HepG2 (cell line): Measurements from ENCODE around the gene IL4I1. TPM values are rescaled to one million over a fixed set of nuclear protein-coding genes. Genes with fewer than 3 reads are reported as not detected.
A peak's percentile ranks its signal among the peaks of the same experiment; 100 is the strongest.

ENCODE experiments used
- AHR ChIP-seq: IDR thresholded peaks from 2 replicates; pipeline ENCODE4 v1.6.1; 2018; ENCODE audit warnings: missing genetic modification reagents, missing compliant biosample characterization
- HCFC1 ChIP-seq: fragments of 150-350 bp; IDR thresholded peaks from 2 replicates; pipeline ENCODE4 v1.6.1; 2014; ENCODE audit warnings: low read depth, low read length
- HNF4A ChIP-seq: sonication (generic); formaldehyde crosslinking; IDR thresholded peaks from 2 replicates; pipeline ENCODE4 v1.4.0; 2020; ENCODE audit warnings: missing genetic modification reagents
- MBD4 ChIP-seq: IDR thresholded peaks from 2 replicates; pipeline ENCODE4 v1.6.1; 2012; ENCODE audit warnings: low read length, inconsistent platforms, borderline replicate concordance
- MED1 ChIP-seq: sonication (generic); formaldehyde crosslinking; IDR thresholded peaks from 2 replicates; pipeline ENCODE4 v1.4.0; 2020; ENCODE audit warnings: missing genetic modification reagents
- NR2F2 ChIP-seq: IDR thresholded peaks from 2 replicates; pipeline ENCODE4 v1.6.1; 2012; ENCODE audit warnings: low read depth, inconsistent platforms, borderline replicate concordance
- PAWR ChIP-seq: sonication (generic); formaldehyde crosslinking; IDR thresholded peaks from 2 replicates; pipeline ENCODE4 v1.4.0; 2020; ENCODE audit warnings: missing genetic modification reagents, mild to moderate bottlenecking, borderline replicate concordance
- SOX13 ChIP-seq, 3 experiments: fragments of 450-650 bp in 1 of 3; sonication (generic) in 1 of 3; formaldehyde crosslinking in 1 of 3; IDR thresholded peaks in 2 of 3; conservative IDR thresholded peaks in 1 of 3; 2 replicates each; pipeline versions ENCODE4 v1.5.0 to v1.6.1; 2016 to 2020; ENCODE audit warnings: antibody characterized with exemption in 1 of 3, mild to moderate bottlenecking in 1 of 3, missing compliant biosample characterization in 1 of 3, missing genetic modification reagents in 1 of 3, moderate library complexity in 1 of 3
- SP4 ChIP-seq: sonication (generic); formaldehyde crosslinking; IDR thresholded peaks from 2 replicates; pipeline ENCODE4 v1.8.1; 2023; ENCODE audit warnings: mild to moderate bottlenecking, missing genetic modification reagents
- ZC3H4 ChIP-seq: sonication (generic); formaldehyde crosslinking; IDR thresholded peaks from 2 replicates; pipeline ENCODE4 v1.4.0; 2020; ENCODE audit warnings: missing genetic modification reagents, borderline replicate concordance
- ZFY ChIP-seq: sonication (generic); formaldehyde crosslinking; IDR thresholded peaks from 2 replicates; pipeline ENCODE4 v1.4.0; 2020; ENCODE audit warnings: missing genetic modification reagents
- ZNF276 ChIP-seq: sonication (generic); formaldehyde crosslinking; IDR thresholded peaks from 2 replicates; pipeline ENCODE4 v1.4.0; 2020; ENCODE audit warnings: mild to moderate bottlenecking, low read depth, missing genetic modification reagents
- ZNF451 ChIP-seq: sonication (generic); formaldehyde crosslinking; IDR thresholded peaks from 2 replicates; pipeline ENCODE4 v1.5.0; 2020; ENCODE audit warnings: mild to moderate bottlenecking, missing genetic modification reagents
- ZNF468 ChIP-seq: sonication (generic); formaldehyde crosslinking; IDR thresholded peaks from 2 replicates; pipeline ENCODE4 v1.8.0; 2022; ENCODE audit warnings: mild to moderate bottlenecking, moderate library complexity, missing genetic modification reagents
- ZNF7 ChIP-seq: IDR thresholded peaks from 2 replicates; pipeline ENCODE4 v1.6.1; 2016; ENCODE audit warnings: missing biosample characterization, missing genetic modification reagents
- ZNF713 ChIP-seq: sonication (generic); formaldehyde crosslinking; IDR thresholded peaks from 2 replicates; pipeline ENCODE4 v1.4.0; 2020; ENCODE audit warnings: mild to moderate bottlenecking, missing genetic modification reagents
- ZNF780A ChIP-seq: sonication (generic); formaldehyde crosslinking; IDR thresholded peaks from 2 replicates; pipeline ENCODE4 v1.8.0; 2022; ENCODE audit warnings: mild to moderate bottlenecking, missing genetic modification reagents, moderate library complexity
- ZNF816 ChIP-seq: sonication (generic); formaldehyde crosslinking; IDR thresholded peaks from 2 replicates; pipeline ENCODE4 v1.8.0; 2022; ENCODE audit warnings: missing genetic modification reagents, mild to moderate bottlenecking, borderline replicate concordance
- ZSCAN22 ChIP-seq: sonication (generic); formaldehyde crosslinking; IDR thresholded peaks from 2 replicates; pipeline ENCODE4 v1.4.0; 2020; ENCODE audit warnings: mild to moderate bottlenecking, missing genetic modification reagents
- ZZZ3 ChIP-seq: sonication (generic); formaldehyde crosslinking; IDR thresholded peaks from 2 replicates; pipeline ENCODE4 v1.4.0; 2020; ENCODE audit warnings: missing genetic modification reagents, mild to moderate bottlenecking, borderline replicate concordance
- polyA plus RNA-seq, 8 experiments: library from polyadenylated mRNA; depleted of rRNA in 3 of 8; stranded (reverse) in 7 of 8; unstranded in 1 of 8; fragments of >200 nt; fragmentation: Illumina TruSeq in 4 of 8; extraction: Trizol in 4 of 8; gene quantifications; 2 replicates each; pipeline versions ENCODE4 v1.2.1 to v1.2.3, GENCODE V29; 2011 to 2016; ENCODE audit warnings: low read depth in 4 of 8, missing spikeins in 1 of 8, mixed read lengths in 1 of 8; ENCODE audit not compliant: insufficient read depth in 1 of 8
- total RNA-seq, 5 experiments: library from RNA; depleted of rRNA; stranded (reverse); fragments of >200 nt; fragmentation: Illumina TruSeq; extraction: Trizol; gene quantifications; 2 replicates each; pipeline ENCODE4 v1.2.3, GENCODE V29; 2016; ENCODE audit warnings: low read depth in 1 of 5
- TF ChIP-seq, protein P1 (sequence below): sonication (generic); formaldehyde crosslinking; IDR thresholded peaks from 2 replicates; pipeline ENCODE4 v1.5.1; 2020; ENCODE audit warnings: missing genetic modification reagents, mild to moderate bottlenecking, borderline replicate concordance
- TF ChIP-seq, protein P2 (sequence below): sonication (generic); formaldehyde crosslinking; IDR thresholded peaks from 2 replicates; pipeline ENCODE4 v1.5.1; 2020; ENCODE audit warnings: mild to moderate bottlenecking, missing genetic modification reagents, borderline replicate concordance

Gene IL4I1
- total and polyA plus RNA-seq, 2 of the 13 experiments (the other 11 are each of a cell fraction or from before 2014, with no cell fraction given), result not detected

GRCh38 chr19:49866933-49867782 is 29.5 kb downstream of the IL4I1 start, which contains the start of gene PNKP (continued):
- TF ChIP-seq, protein P1, sequence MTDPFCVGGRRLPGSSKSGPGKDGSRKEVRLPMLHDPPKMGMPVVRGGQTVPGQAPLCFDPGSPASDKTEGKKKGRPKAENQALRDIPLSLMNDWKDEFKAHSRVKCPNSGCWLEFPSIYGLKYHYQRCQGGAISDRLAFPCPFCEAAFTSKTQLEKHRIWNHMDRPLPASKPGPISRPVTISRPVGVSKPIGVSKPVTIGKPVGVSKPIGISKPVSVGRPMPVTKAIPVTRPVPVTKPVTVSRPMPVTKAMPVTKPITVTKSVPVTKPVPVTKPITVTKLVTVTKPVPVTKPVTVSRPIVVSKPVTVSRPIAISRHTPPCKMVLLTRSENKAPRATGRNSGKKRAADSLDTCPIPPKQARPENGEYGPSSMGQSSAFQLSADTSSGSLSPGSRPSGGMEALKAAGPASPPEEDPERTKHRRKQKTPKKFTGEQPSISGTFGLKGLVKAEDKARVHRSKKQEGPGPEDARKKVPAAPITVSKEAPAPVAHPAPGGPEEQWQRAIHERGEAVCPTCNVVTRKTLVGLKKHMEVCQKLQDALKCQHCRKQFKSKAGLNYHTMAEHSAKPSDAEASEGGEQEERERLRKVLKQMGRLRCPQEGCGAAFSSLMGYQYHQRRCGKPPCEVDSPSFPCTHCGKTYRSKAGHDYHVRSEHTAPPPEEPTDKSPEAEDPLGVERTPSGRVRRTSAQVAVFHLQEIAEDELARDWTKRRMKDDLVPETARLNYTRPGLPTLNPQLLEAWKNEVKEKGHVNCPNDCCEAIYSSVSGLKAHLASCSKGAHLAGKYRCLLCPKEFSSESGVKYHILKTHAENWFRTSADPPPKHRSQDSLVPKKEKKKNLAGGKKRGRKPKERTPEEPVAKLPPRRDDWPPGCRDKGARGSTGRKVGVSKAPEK (CRISPR knock-in tag), result no peak
- TF ChIP-seq MBD4 (no peak), ZSCAN22 (no peak), HCFC1 (peak; percentile 38; the same call in 1 of the 2 replicates), ZC3H4 (CRISPR knock-in tag) (no peak), ZNF7 (CRISPR knock-in tag) (no peak), HNF4A (peak; percentile 6; the same call in 1 of the 2 replicates), ZNF713 (CRISPR knock-in tag) (no peak), AHR (peak; percentile 56; the same call in 1 of the 2 replicates), ZFY (peak; percentile 77), SOX13 (IDR thresholded peaks at IDR 0.05) (peak; percentile 21; the same call in 1 of the 2 replicates), SOX13 (CRISPR knock-in tag; conservative IDR thresholded peaks at IDR 0.05 in 1 of 2, IDR thresholded peaks at IDR 0.05 in 1 of 2) (no peak), ZNF816 (CRISPR knock-in tag) (no peak; the same call in 1 of the 2 replicates), ZNF780A (CRISPR knock-in tag) (no peak), ZNF451 (CRISPR knock-in tag) (peak; percentile 79; the same call in 1 of the 2 replicates), NR2F2 (peak; percentile 42; the same call in 1 of the 2 replicates), PAWR (CRISPR knock-in tag) (no peak), ZNF276 (CRISPR knock-in tag) (no peak), SP4 (CRISPR knock-in tag) (peak; percentile 92), ZNF468 (no peak), ZZZ3 (CRISPR knock-in tag) (peak; percentile 41; the same call in 1 of the 2 replicates), MED1 (CRISPR knock-in tag) (peak; percentile 46)
- TF ChIP-seq, protein P2, sequence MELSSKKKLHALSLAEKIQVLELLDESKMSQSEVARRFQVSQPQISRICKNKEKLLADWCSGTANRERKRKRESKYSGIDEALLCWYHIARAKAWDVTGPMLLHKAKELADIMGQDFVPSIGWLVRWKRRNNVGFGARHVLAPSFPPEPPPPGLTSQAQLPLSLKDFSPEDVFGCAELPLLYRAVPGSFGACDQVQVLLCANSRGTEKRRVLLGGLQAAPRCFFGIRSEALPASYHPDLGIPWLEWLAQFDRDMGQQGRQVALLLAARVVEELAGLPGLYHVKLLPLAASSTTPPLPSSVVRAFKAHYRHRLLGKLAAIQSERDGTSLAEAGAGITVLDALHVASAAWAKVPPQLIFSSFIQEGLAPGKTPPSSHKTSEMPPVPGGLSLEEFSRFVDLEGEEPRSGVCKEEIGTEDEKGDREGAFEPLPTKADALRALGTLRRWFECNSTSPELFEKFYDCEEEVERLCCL (CRISPR knock-in tag), result 0 out of 2 replicates have a peak, but pooled peaks have one; percentile 38
